H1 (cell line): Measurements from ENCODE around the gene CNNM4. TPM values are rescaled to one million over a fixed set of nuclear protein-coding genes. Genes with fewer than 3 reads are reported as not detected.

Experiments used
- ATF3 ChIP-seq: IDR thresholded peaks from 2 replicates; pipeline ENCODE4 v1.6.1; 2011; ENCODE audit warnings: low read depth, mild to moderate bottlenecking, low read length; ENCODE audit not compliant: insufficient read depth
- CBX5 ChIP-seq: fragments of 300-800, 300-1000 bp; sonication (generic); IDR thresholded peaks from 2 replicates; pipeline ENCODE4 v1.7.1; 2016; ENCODE audit warnings: antibody characterized with exemption, low read length, low read depth
- FOSL1 ChIP-seq: IDR thresholded peaks from 2 replicates; pipeline ENCODE4 v1.6.1; 2011; ENCODE audit warnings: mild to moderate bottlenecking, low read depth, low read length, moderate library complexity; ENCODE audit not compliant: insufficient read depth
- JUN ChIP-seq: IDR thresholded peaks from 2 replicates; pipeline ENCODE4 v1.6.1; 2011; ENCODE audit warnings: low read depth, mild to moderate bottlenecking, improper control_type of control experiment, low read length
- KDM1A ChIP-seq: fragments of 200-600, 300-600 bp; sonication (generic); IDR thresholded peaks from 2 replicates; pipeline ENCODE4 v1.7.1; 2016; ENCODE audit warnings: mild to moderate bottlenecking, low read length, borderline replicate concordance
- SIRT6 ChIP-seq: IDR thresholded peaks from one replicate; pipeline ENCODE4 v1.7.1; 2012; ENCODE audit warnings: low read length, inconsistent platforms
- SP2 ChIP-seq: IDR thresholded peaks from 2 replicates; pipeline ENCODE4 v1.6.1; 2012; ENCODE audit warnings: mild to moderate bottlenecking, low read length, inconsistent platforms
- SP4 ChIP-seq: IDR thresholded peaks from 2 replicates; pipeline ENCODE4 v1.6.1; 2012; ENCODE audit warnings: low read length, inconsistent platforms
- TBP ChIP-seq: IDR thresholded peaks from 2 replicates; pipeline ENCODE4 v1.6.1; 2011; ENCODE audit warnings: low read depth, low read length, improper control_type of control experiment
- polyA plus RNA-seq, 7 experiments: library from polyadenylated mRNA; depleted of rRNA in 3 of 7; stranded (reverse) in 5 of 7; unstranded in 2 of 7; fragments of >200 nt in 5 of 7; fragments of 200-250 nt in 2 of 7; gene quantifications; 1 replicate in 5 of 7; 2 replicates in 1 of 7; 4 replicates in 1 of 7; pipeline versions ENCODE4 v1.2.1 to v1.2.3, GENCODE V29; 2011 to 2013; ENCODE audit warnings: missing spikeins in 2 of 7, mixed read lengths in 2 of 7
- total RNA-seq: library from RNA; stranded (reverse); fragmentation: NEBNext Ultra II Directional; extraction: Animal tissue kit (Norgen Biotek cat#: 25700); gene quantifications from 2 replicates; pipeline ENCODE4 v1.2.1, GENCODE V29; 2021

Gene CNNM4
- total and polyA plus RNA-seq, 2 of the 8 experiments (the other 6 are each of a cell fraction or from before 2014, with no cell fraction given): 10.3 to 11.0 TPM

- no peak for TF ChIP-seq SP2
- TF ChIP-seq TBP: no peak
- TF ChIP-seq ATF3: no peak
- no peak for TF ChIP-seq SIRT6
- no peak for TF ChIP-seq CBX5
- TF ChIP-seq KDM1A: no peak
- TF ChIP-seq SP4: no peak
- no peak for TF ChIP-seq FOSL1
- no peak for TF ChIP-seq JUN
These were observed 49.7 kb upstream of the CNNM4 start (continued) for GRCh38 chr2:96710985-96711384.
